HG02943 (cell line): ENCODE measurements around the gene ITPK1.

Source experiments
- ATAC-seq: cut with Tn5 transposase; IDR thresholded peaks from one replicate; pipeline ENCODE4 v1.9.1; 2021; ENCODE audit warnings: mild to moderate bottlenecking, low read depth, moderate library complexity; ENCODE audit not compliant: unreplicated experiment

The ITPK1 gene

DNA sequence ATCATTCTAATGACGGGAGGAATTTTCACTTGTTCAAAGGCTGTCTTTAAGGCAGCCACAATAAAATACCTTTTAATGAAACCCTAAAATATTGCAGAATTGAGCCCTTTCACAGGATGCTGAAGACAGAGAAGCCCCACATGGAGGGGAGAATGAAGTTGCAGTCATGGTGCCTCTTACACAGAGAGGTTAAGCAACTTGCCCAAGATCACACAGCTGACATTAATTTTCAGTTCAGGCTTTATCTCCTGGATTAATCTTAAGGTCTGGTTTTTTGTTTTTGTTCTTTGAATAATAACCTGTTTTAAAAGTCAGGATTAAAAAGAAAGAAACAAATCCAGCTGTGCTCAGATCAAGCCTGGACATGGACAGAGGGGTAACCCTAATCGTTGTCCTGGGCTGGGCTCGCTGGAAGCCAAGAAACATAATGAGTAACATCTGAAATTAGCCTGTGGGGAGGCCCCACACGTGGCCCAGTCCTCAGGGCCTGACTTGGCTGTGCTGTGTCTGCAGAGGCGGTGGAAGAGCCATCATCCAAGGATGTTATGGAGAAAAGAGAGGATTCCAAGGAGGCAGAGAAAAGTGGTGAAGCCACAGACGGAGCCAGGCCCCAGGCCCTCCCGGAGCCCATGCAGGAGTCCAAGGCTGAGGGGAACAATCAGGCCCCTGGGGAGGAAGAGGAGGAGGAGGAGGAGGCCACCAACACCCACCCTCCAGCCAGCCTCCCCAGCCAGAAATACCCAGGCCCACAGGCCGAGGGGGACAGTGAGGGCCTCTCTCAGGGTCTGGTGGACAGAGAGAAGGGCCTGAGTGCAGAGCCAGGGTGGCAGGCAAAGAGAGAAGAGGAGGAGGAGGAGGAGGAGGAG is 184.8 kb downstream of the ITPK1 start:
- ATAC-seq: no peak

DNA sequence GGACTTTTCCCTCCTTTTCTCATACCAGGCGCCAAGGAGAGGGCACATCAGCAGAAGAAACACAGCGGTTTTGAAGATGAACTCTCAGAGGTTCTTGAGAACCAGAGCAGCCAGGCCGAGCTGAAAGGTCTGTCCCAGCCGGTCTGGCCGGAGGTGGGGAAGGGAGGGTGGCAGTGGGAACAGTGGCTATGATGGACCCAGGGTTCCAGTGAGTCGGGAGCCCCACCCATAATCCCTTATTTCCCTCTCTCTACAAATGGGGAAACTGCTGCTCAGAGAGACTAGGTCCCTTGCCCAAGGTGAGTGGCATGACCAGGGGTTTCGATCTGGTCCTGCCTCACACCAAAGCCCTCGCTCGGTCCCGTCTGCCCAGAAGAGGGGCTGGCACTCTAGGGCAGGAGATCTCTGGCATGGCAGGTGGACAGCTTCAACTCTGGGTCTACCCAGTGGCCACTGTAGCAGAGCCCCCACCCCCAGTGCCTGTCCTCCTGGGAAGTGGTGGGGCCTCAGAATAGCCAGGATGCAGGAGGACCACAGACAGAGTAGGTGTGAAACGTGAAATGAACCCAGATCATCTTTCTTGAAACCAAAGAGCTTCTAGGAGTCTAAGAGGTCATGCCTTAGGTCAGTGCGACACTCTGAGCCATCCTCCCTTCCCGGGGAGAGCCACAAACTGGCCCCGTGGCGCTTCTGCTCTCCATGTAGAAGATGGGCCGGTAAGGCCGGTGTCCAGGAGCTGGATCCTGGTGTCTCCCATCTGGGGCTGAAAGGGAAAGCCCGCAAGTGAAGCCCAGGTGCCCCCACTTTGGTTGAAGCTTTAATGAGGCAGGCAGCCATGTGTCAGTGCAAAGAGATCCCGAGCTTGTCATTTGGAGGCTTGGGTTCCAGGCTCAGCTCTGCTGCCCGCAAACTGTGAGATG is 185.8 kb downstream of the ITPK1 start:
- no peak for ATAC-seq

DNA sequence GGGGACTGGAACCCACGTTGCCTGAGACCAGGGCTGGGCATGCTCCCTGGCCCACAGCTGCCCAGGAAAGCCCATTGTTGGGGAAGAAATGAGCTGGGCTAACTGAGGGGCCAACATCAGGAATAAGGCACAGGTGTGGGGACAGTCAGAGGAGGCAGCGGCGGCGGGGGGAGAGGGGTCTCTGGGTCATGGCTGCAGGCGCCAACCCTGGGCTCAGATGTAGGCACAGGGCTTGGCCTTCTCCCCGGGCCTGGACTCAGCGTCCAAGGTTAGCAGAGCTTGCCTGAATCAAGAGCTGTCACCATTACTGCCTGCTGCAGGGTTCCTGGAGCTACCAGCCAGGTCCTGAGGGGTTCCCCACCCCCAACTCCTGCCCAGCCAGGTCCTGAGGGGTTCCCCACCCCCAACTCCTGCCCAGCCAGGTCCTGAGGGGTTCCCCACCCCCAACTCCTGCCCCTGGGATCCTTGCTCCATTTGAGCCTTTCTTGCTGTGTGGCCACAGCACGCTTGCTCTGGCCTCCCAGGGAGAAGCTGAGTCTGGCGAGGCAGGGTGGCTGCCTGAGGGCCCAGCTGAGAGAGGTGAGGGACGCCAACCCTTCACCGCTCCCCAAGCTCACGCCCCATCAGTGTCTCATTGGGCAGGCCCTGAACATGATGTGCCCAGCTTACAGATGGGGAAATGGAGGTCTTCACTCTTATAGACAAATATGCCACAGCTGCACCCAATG is 186.6 kb downstream of the ITPK1 start:
- no peak for ATAC-seq

- no peak for ATAC-seq
Measured at GRCh38 chr14:92928258-92928629, 187.5 kb downstream of the ITPK1 start.

DNA sequence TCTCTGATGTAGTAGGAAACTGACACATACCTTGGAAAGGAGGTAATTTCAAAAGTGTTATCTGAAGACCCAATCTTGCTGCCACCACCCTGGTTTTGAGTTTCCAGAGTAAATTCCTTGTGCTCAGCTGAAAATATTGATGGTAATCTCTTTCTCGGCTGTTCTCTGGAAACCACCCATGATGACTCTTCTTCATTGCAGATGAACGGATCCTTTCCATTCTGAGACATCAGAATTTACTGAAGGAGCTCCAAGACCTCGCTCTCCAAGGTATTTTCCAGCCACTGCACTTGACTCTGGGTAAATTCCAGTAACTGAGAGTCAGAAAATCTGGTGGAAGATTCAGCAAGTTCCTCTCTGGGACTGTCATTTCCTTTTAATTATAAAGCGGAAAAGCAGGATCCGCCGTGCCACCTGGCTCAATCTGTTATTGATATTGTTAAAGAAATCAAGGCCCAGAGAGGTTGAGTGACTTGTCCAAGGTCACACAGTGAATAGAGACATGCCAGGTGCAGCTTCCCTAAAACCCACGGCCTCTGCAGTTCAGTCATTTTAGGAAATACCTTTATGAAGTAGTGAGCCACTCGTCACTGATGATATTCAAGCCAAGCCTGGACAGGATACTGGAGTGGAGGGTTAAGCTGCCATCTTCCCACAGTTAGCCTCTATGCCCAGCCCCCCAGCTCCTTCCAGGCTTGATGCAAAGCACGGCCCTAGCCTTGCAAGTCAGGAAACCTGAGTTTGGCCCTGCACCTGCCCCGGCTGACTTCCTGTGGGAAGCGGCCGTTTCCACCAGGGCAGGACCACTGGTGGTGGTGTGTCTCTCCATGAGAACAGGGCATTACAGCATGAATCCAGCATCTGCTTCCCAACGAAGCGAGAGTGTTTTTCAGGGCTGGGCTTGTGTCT is 188.1 kb downstream of the ITPK1 start:
- ATAC-seq: no peak

DNA sequence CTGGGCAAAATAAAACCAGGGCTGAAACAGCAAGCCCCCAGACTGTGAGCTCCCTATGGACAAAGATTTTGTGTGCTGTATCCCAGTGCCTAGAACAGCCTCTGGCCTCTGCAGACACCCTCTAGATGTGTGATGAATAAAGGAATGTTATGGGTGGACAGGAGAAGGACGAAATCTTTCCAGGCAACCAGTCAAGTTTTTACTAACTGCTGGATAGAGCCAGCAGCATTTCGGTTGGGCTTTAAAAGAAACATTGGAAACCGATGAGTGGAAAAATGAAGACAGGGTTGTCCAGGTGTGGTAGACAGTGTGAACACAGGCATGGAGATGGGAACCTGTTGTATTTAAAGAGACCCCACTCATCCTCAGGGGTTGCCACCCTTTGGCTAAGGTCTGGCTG is 188.8 kb downstream of the ITPK1 start:
- ATAC-seq: no peak

GRCh38 chr14:92926180-92926845 is 189.4 kb downstream of the ITPK1 start:
- ATAC-seq: no peak

- no peak for ATAC-seq
Measured at GRCh38 chr14:92925446-92925845, 190.3 kb downstream of the ITPK1 start.

- ATAC-seq: no peak
Measured at GRCh38 chr14:92924247-92924646, 191.5 kb downstream of the ITPK1 start.

GRCh38 chr14:92923744-92924103 is 192.0 kb downstream of the ITPK1 start:
- no peak for ATAC-seq

GRCh38 chr14:92922883-92923743 is 192.6 kb downstream of the ITPK1 start, which contains the start of gene CHGA:
Gene CHGA (plus strand): TSS chr14:92923150. CDS start chr14:92923360, 210 bp downstream.
- ATAC-seq: no peak

- no peak for ATAC-seq
Measured at GRCh38 chr14:92922155-92922735, 193.5 kb downstream of the ITPK1 start.

DNA sequence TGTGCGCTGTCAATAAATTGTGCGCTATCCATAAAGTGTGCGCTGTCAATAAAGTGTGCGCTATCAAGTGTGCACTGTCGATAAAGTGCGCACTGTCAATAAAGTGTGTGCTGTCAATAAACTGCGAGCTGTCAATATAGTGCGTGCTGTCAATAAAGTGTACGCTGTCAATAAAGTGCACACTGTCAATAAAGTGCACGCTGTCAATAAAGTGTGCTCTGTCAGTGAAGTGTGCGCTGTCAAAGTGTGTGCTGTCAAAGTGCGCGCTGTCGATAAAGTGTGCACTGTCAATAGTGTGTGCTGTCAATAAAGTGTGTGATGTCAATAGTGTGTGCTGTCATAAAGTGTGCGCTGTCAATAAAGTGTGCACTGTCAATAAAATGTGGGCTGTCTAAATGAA is 195.7 kb downstream of the ITPK1 start:
- no peak for ATAC-seq

DNA sequence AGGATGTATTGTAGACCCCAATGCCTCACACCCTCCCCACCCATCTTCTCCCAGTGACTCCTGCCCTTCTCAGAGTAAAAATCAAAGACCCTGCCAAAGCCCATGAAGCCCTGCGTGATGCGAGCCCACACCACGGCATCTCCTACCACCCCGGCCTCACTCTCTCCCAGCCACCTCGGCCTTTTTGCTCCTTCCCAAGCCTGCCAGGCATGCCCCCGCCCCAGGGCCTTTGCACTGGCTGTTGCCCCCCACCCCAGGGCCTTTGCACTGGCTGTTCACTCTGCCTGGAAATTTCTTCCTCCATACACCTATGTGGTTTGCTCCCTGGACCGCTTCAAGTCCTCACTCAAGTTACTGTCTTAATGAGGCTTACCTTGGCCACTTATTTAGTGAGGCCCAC is 197.8 kb downstream of the ITPK1 start:
- no peak for ATAC-seq

DNA sequence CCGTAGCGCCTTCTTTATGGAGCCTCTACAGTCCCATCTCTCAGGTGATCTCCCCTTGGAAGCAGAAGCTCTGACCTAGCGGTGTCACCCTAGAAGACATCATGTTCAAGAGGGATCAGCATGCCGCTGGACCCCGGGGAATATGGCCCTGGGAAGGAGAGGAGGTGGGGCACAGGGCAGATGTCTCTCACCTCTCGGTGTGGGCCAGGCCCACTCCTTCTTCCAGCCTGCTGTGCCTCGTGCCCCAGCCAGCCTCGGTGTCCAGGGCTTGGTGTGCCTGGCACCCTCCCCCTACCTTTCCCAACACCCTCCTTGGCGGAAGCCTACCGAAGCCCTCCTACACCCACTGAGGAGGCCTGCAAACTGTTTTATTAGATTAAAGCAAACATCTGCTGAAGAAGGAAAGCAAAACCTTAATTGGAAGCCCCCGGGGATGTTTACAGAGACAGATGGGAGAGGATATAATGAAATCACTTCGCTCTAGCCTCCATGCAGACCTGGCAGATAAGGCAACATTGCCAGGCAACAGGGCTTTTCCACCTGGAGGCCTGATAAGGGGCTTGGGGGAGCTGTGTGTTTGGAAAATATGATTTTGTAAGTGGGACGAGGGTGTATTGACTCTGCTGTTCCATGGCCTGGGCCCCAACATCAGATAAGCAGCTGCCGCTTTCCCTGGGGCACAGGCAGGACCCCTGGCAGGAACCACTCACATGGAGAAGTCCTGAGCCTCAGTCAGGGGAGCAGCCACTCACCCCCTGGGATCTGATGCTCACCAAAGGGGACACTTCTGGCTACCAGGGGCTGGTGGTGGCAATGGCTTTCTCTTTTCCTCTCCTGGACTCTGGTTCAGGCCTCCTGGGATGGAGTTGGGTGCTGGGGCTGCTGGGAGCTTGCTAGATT is 198.4 kb downstream of the ITPK1 start:
- no peak for ATAC-seq

- no peak for ATAC-seq
Measured at GRCh38 chr14:92916201-92916600, 199.5 kb downstream of the ITPK1 start.

DNA sequence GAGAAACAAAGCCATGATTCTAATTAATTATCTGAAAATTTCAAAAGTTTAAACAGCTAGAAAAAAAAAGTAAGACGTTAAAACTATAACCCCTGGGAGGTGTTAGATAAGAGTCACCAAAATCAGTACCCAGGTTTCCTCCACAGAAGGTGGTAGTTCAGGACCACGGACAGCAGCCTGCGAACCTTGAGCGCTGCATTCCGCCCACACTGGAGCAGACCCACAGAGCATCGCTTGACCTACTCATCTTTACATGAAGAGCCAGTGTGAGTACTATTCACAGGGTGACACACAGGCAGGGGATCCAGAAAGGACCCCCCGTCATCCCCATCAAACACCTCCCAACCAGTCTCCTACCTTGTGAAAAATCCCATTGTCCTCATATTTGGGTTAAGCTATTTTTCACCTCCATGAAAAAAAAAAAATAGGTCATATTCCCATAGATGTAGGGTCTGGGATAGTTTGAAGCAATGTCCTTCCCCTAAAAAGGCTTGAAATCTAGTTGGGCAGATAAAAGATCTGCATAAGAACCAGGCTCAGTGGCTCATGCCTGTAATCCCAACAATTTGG is 201.6 kb downstream of the ITPK1 start:
- ATAC-seq: no peak
